GM19023 (cell line): ENCODE measurements around the gene INPP5E.

Experiments
- ATAC-seq: cut with Tn5 transposase; IDR thresholded peaks from one replicate; pipeline ENCODE4 v1.9.1; 2021; ENCODE audit warnings: mild to moderate bottlenecking, moderate library complexity; ENCODE audit not compliant: unreplicated experiment

INPP5E gene

DNA sequence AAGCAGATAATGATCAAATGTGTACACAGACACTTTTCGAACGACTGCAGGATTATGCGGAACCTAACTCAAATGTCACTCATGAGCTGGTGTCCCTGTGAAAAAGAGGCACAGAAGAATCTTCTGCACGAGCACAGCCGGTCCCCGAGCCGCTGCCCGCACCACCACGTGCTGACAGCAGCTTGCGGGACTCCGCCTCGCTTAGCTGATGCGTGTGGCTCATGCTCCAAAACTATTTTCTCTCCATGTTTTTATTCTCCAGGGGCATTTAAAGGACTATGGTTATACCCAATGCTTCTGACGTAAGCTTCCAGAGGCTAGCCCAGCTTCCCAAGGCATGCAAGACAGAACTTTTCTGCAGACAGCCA is 33.7 kb upstream of the INPP5E start:
- ATAC-seq, result no peak

DNA sequence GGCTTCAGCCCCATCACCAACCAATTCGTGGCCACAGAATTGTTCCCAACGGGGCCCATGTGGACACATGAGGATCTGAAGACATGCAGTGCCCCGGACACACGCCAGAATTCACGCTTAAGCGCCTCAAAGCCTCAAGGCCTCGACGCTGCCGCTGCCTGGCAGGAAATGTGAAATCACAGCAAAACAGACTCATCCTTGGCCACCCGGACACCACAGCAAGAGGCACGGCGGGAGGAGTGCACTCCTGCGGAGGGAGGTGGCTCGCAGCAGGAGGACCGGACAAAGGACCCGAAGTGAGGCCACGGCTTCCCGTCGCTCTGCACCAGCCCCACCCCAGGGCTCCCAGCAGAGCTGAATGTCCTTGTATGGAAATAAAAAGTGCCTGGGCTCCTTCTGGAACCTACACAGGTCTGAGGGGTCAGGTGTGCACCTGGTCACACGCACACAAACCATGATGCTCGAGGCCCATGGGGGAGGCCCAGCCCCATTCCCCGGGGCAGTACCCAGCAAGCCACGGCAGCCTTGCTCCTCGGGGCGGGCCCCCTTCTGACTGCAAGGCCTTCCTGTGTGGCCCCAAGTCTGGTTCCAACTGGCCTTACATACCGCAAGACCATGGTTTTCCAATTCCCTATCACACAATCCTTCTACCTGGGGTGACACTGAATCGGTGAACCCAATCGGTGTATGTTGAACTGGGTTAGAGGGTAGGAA is 33.2 kb upstream of the INPP5E start:
- ATAC-seq, result no peak

DNA sequence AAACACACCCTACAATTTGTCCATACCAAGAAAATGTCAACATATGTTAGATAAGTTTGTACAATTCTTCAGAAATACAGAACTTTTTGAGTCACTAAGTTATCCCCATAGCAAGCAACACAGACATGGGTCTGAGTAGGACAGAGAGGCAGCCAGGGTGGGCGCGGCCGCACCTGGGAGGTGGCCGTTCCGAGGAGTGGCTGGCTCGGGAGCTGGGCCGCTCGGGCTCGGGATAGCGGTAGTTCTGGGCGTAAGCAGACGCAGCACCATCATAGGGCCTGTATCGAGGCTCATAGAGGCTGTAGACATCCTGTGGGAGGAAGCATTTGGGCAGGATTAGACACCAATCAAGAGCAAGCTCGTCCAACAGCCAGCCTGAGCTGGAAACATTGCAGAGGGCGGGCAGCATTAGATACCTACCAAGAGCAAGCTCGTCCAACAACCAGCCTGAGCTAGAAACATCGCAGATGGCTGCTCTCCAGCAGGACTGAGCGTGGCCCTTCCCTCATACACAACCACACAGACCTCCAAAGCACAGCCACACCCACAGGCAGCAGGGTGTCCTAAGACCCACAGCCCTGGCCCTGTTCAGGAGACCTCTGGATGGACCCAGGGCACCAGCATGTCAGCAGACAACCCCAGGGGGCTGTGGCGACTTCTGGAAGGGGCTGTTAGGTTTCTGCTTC is 32.3 kb upstream of the INPP5E start:
- ATAC-seq, result no peak

DNA sequence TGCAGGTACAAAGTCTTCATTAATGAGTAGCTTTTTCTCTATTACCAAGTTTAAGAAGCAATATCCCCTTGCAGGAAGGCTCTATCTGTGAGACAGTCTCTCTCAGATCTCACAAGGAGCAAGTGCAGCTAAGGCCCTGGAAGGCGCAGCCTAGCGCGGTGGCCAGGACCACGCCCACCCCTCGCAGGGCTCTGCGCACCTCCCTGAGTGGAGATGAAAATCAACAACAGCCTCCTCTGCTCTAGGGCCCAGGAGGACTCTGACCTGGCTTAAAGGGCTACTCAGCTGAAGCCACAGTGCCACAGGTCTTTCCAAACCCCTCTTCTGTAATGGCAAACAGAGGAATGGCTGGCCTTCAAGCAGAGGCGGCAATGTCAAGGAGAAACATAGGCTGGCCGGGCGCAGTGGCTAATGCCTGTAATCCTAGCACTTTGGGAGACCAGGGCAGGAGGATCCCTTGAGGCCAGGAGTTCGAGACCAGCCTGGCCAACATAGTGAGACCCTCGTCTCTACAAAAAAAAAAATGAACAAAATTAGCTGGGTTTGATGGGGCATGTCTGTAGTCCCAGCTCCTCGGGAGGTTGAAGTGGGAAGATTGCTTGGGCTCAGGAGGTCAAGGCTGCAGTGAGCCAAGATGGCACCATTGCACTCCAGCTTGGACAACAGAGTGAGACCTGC is 31.3 kb upstream of the INPP5E start:
- ATAC-seq, result no peak

DNA sequence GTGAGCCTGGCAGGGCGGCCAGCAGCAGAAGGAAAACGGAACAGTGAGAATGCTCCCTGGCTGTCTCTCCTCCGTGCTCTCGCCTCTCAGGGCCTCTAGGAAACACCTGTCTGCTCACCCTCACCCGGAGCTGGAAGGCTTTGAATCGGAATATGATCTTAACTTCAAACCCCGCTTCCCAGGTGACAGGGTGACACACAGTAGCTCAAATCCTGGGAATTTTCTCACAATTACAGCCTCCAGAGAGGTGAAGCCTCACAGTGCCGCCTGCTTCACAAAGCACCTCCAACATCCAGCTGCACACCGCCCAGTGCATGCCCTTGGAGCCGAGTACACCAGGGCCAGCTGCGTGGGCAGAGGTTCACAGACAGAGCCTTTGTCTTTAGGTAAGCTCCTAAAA is 30.7 kb upstream of the INPP5E start:
- no peak for ATAC-seq

DNA sequence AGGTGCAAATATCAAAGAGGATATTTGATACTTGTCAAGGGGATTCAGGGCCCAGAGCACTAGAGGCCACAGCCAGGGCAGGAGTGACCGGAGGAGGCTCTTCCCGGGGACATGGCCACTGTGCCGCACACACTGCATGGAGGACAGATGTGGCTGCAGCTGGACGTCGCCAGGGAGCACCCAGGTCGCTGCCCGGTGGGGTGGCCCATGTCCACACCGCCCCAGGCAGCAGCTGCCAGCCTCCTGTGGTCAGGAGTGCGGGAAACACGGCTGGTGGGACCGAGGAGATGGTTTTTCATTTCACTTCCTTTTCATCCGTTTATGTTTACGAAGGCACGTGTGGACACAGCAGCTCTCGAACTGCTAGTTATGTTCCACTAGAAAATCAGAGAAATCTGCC is 28.1 kb upstream of the INPP5E start:
- ATAC-seq, result no peak

DNA sequence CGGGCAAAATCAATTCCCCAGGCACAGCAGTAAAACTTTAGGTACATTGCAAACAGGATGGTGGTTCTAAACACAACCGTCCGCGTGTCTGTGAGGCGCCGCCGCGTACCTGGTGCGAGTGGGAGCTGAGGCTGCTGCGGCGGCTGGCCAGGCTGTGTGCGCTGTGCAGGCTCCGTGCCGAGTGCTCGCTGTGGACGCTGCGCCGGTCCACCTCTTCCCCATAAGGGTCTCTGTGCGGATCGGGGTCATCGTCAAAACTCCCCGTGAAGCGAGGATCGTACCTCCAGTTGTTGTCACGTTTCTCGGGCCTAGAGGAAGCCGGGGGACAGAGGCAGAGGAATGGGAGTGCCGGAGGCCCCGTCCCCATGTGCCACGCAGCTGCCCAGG is 26.5 kb upstream of the INPP5E start:
- no peak for ATAC-seq

DNA sequence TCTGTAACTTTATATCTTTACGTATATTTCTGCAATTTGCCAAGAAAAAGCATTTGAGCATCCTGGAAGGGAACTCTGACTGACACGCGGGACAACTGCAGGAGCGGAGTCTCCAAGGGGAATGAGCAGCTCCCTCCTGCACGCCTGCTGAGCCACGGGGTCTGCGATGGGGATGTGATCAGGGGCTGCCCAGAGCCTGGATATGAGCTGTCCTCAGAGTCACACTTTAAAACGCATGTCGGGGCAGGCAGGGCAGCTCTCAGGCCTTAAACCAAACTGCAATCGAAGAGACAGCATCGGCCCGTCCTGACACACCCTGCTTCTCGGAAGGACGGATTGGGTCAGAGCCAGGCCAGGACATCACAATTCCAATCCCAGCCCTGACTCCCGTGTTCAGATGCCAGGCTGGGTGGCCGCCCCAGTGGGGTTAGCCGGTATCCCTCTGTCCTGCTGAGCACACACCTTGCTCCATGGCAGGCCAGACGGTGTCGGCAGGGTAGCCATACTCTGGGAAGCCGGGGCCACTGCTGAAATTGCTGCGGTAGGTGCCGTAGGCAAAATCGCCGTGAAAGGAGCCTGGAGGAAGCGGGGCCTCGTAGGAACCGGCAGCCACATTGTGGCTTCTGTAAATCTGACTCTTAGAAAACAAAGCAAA is 26.0 kb upstream of the INPP5E start:
- no peak for ATAC-seq

DNA sequence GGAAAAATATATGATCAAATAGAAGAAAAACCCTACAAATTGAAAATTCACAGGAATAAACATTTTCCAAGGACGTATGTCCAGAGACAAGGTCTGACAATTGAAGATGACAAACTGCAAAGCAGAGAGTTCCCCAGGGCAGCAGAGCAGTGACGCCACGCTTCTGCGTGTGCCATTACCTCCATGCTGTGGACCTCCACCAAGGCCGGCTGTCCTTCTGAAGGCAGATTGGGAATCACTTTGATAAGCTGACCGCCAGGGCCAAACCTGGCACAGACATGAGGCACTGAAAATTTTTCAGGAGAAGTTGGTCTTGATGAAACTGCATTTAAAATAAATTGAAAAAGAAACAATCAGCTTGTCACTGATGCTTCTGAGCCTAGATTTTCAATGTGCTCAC is 24.6 kb upstream of the INPP5E start:
- no peak for ATAC-seq

DNA sequence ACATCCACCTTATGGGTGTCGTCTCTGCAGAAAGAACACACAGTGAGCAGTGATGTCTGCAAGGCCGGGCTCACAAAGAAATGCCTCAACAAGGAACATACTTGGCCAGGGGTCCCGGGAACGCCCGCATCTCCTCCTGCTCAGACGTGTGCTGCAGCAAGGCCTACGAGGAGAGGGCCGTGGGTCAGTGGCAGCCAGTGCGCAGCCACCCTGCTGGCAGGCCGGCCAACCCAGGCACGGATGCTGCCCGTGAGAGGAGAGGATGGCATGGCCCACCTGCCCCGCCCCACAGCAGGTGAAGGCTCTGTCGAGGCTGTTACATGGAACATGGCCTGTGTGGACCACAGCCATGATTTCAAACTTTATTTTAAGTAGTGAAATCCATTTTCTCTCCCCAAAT is 23.9 kb upstream of the INPP5E start:
- ATAC-seq, result no peak

DNA sequence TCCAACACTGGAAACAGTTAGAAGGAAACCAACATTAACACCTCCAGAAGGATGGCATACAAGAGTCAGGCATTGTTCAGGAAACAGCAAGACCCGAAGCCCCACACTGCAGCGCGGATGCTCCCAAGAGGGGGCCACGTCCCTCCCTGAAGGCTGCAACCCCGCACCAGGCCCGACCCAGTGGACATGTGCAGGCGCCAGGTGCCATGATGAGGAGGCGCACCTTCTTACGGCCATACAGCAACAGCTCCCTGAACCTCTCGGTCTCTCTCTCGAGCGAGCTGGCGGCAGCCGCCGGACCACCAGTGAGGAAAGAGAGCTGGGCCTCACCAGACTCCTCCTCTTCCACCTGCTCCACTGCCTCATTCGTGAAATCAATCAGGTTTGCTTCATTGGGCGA is 23.0 kb upstream of the INPP5E start:
- no peak for ATAC-seq

DNA sequence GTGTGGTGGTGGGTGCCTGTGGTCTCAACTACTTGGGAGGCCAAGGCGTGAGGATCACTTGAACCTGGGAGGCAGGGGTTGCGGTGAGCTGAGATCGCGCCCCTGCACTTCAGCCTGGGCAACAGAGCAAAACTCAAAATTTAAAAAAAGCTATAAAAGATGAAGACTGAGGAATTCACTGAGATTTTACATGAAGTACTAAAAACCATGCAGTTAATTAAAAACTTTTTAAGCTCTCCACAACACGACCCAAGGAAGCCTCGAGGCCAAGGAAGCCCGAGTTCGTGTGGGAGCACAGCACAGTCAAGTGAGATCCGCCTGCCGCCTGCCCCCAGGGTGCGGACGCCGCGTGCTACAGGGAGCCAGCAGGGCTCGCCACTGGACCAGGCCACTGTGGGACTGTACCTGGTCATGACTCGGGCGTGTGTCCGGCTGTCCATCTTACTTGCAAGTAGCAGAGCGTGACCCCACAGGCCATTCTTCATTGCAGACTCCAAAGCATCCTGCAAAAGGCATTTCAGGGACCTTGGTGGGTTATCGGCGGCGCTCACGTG is 21.2 kb upstream of the INPP5E start:
- ATAC-seq, result no peak

DNA sequence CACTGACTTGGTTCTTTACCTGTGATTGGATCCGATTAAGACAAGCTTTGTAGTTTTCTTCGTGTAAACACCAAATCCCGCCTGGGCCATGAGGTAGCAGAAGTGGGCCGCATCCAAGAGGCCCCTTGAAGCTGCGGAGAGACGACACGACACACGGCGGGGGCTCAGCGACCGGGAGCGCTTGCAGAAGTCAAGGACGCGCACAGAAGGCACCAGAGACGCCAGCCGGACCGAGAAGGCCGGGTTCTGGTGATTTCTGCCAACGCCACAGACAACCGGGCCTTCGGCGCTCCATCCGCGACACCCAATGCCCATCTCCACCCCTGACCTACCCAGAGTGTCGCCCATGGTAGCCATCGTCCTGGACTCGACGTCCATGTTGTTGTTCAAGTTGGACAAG is 19.8 kb upstream of the INPP5E start:
- no peak for ATAC-seq

DNA sequence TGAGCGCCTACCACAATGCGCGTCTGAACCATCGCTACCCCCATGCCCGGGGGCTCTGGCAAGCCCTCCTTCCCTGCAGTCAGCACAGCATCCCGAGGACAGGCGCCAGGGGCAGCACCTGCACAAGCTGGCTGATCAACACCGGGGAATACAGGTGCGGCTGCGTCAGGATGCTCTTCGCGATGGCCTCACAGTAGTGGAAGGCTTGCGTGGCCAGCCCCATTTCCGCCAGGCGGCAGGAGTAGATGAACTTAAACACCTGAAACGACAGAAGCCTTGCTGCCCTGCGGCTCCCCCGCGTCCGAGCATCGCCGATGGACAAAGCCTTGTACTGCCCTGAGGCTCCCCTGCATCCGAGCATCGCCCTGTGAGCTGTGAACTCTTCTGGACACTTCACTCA is 17.7 kb upstream of the INPP5E start:
- ATAC-seq, result no peak

DNA sequence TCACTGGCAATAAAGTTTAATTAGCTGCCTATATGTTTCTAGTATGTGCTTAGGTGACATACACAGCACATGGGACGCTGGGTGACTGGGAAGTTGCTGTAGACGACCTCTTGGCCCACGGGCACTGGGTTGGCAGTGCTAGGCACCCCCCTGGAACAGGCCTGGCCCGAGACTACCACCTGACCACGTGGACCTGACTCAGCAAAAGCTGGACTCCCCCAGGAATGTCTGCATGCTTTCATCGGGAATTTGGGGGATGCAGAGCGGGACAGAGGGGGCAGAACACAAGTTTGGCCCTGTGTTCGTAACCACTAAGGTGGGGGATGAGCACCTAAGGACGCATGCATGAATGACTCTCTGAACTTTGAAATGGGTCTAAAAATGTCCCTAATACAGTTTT is 16.6 kb upstream of the INPP5E start:
- ATAC-seq, result no peak

DNA sequence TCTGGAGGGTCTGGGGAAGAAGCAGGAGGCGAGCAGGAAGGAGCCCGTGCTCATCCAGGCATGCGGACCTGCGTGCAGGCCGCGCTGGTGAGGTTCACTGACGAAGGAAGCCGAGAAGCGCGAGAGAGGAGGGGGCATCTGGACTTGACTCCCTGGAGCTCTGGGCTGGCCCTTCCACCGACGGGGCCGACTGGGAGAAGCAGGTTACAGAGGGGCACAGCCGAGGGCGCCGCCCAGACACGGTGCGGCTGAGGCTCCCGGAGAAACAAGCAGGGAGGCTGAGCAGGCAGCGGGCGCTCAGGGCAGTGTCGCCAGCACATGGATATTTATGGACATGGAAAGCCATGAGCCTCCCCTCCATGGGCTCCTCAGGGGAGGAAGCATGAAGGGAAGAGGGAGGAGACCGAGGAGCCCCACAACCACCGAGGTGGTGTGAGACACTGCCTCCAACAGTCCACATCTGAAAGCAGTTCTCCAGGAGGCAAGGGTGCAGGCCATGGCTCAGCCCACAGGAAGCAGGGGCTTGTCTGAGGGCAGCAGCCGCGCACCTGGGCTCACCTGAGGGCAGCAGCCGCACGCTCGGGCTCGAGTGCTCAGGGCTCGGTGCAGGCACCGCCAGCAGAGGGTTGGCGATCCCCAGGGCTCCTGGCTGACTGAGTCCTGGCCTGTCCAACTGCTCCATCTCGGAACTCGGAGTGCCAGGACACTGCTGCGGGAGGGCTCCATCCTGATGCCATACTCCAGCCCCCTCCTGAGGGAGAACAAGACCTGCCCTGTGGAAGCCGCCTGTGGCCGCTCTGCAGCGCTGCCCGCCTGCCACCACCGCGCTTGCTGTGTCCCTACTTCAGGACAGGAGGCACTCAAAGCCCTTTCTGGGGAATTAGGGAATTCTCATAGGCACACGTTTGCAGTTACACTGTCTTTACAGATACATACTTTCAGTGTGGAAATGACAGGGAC is 15.7 kb upstream of the INPP5E start:
- ATAC-seq, result no peak

DNA sequence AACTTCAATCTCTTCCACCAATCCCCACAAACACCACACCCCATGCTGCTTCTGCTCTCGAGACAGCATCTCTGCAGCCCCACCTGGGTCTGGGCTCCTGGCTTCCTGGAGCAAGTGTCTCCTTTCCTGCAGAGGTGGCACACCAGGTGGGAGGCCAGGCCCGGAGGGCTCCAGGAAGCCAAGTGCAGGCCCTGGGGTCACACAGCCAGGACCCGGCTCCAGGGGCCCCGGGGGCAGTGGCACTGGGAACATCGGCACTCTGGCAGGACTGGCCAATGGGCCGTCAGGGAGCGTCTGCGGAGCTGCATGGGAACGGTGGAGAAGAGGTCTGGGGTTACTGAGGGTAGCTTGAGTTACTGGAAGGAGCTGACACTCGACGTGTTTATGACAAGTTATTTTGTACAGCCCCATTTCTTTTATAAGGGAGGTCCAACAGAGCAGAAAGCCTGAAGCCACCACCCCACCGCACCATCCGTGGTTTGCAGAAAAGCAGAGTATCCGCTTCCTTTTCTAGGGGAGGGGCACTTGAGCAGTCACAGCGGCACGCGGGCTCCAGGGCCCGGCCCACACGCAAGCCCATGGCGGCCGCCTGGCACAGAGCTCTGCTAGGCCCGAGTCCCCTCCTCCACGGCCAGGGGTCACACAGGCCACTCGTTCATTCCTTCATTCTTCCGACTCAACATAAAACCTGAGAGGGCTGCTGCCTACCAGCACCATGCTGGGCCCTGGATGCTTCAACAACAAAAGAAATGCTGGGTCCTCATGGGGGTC is 14.6 kb upstream of the INPP5E start:
- ATAC-seq, result no peak

DNA sequence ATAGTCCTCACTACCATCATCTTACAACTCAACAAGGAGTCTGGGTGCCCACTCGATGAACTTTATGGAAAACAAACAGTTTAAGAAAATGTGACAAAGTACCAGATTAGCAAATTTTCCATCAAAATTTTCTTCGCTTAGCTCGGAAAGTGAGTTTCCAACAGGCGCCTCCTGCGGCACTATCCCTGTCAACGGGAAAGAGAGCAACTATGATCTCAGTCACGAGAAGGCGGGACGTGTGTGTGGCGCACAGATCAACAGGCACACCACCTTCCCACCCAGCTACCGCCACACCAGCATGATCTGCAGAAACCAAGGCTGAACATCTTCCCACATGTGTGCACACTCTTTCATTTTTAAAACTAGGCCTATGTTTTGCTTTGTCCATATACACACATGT is 13.7 kb upstream of the INPP5E start:
- no peak for ATAC-seq

DNA sequence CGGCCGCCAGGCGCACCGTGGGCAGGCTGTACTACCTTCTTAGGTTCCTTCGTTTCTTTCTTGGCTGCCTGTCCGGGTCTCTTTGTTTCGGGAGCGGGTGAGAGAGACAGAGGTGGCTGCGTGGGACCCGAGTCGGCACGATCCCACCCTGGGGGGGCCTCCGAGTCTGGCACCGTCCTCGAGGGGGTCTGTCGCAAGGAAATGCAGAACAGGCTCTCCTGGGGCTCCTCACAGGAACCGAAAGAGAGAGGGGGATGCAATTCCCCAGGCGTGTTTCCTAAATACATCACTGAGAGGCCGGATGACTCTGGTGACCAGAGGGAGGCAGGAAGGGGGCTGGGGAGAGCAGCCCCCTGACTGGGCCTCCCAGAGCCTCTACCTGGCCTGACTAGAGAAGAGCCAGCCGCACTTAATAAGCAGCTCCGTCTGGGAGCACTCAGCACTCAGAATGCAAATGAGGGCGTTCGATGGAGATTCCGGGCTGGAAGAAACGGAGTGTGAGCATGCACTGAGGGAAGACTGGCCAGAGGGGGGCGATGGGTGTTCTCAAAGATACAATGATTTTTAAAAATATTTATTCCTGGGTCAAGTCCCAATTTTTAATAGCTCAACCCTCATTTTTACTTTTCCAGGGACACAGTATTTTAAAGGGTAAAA is 11.7 kb upstream of the INPP5E start:
- ATAC-seq, result no peak
